CD4-positive, alpha-beta T cell (primary cell): ENCODE results near the gene LHFPL6. TPM values are rescaled to one million over a fixed set of nuclear protein-coding genes. Genes with fewer than 3 reads are reported as not detected.

Source experiments
- ATAC-seq: fragments of 200-7000 bp; cut with Tn5 transposase; one replicate; pipeline ENCODE4 v1.10.0; 2022; ENCODE audit warnings: mild to moderate bottlenecking; ENCODE audit not compliant: poor library complexity
- CTCF ChIA-PET: fragments of 350-600 bp; sonication (Branson Sonifier 250); formaldehyde crosslinking; loops from one replicate; lab custom pipeline; 2021; ENCODE audit warnings: antibody characterized with exemption, inconsistent platforms; lab: Charles Lee
- POLR2A ChIA-PET: fragments of 350-600 bp; sonication (Branson Sonifier 250); formaldehyde crosslinking; loops from one replicate; lab custom pipeline; 2021; ENCODE audit warnings: antibody characterized with exemption, inconsistent platforms; lab: Charles Lee
- DNase-seq, 14 experiments: peaks; one replicate each; pipeline ENCODE4 v3.0.0-alpha.2; 2013 to 2020; ENCODE audit warnings: mixed read lengths in 2 of 14
- H3K27ac ChIP-seq, 2 donors: one replicate each; pipeline versions ENCODE4 v1.5.1 to v1.7.0; 2013; ENCODE audit warnings: low read length in 2 of 2, low read depth in 1 of 2, mild to moderate bottlenecking in 1 of 2
- H3K27me3 ChIP-seq, 2 experiments: 1 replicate in 1 of 2; 2 replicates in 1 of 2; pipeline versions ENCODE4 v1.6.1 to v1.7.0; 2013; ENCODE audit warnings: low read length in 2 of 2, control low read depth in 1 of 2, mild to moderate bottlenecking in 1 of 2, moderate library complexity in 1 of 2; ENCODE audit not compliant: insufficient read depth in 2 of 2, control insufficient read depth in 1 of 2
- H3K36me3 ChIP-seq: one replicate; pipeline ENCODE4 v1.6.1; 2013; ENCODE audit warnings: low read length, control low read depth; ENCODE audit not compliant: insufficient read depth
- H3K4me1 ChIP-seq: one replicate; pipeline ENCODE4 v1.6.1; 2013; ENCODE audit warnings: low read length, control low read depth; ENCODE audit not compliant: insufficient read depth
- H3K4me3 ChIP-seq: one replicate; pipeline ENCODE4 v1.5.1; 2013; ENCODE audit warnings: mild to moderate bottlenecking, low read length, moderate library complexity
- H3K9me3 ChIP-seq, 2 experiments: 1 replicate in 1 of 2; 2 replicates in 1 of 2; pipeline versions ENCODE4 v1.6.1 to v1.7.0; 2013; ENCODE audit warnings: low read length in 2 of 2, mild to moderate bottlenecking in 2 of 2, control low read depth in 1 of 2, moderate library complexity in 1 of 2; ENCODE audit not compliant: control insufficient read depth in 1 of 2, insufficient read depth in 1 of 2
- H3K27ac Mint-ChIP-seq: one replicate; pipeline ENCODE4 v1.8.0; 2020; ENCODE audit warnings: mixed read lengths
- H3K27me3 Mint-ChIP-seq: one replicate; pipeline ENCODE4 v1.8.0; 2021; ENCODE audit warnings: mixed read lengths
- H3K36me3 Mint-ChIP-seq: one replicate; pipeline ENCODE4 v1.8.0; 2021; ENCODE audit warnings: low read depth, mixed read lengths
- H3K4me1 Mint-ChIP-seq: one replicate; pipeline ENCODE4 v1.8.0; 2021; ENCODE audit warnings: low read depth, mixed read lengths
- H3K4me3 Mint-ChIP-seq: one replicate; pipeline ENCODE4 v1.8.0; 2020; ENCODE audit warnings: mild to moderate bottlenecking, mixed read lengths
- H3K9me3 Mint-ChIP-seq: one replicate; pipeline ENCODE4 v1.8.0; 2020; ENCODE audit warnings: mixed read lengths
- CTCF ChIP-seq: fragments of 200-600 bp; IDR thresholded peaks from one replicate; pipeline ENCODE4 v1.8.0; 2022; ENCODE audit warnings: antibody characterized with exemption, mild to moderate bottlenecking
- intact Hi-C, 2 experiments: fragments of 100-400 bp; cut with DNase I in 1 of 2; cut with micrococcal nuclease in 1 of 2; formaldehyde crosslinking; loops; one replicate each; pipeline versions ENCODE4 v1.15.1 to v1.9.0; 2023 to 2025; cut with DNase I, micrococcal nuclease
- total RNA-seq, 174 experiments: library from RNA in 2 of 174; stranded (reverse) in 2 of 174; gene quantifications; one replicate each; pipeline ENCODE4 v1.2.3 and lab custom pipeline; 2021 to 2026

Gene LHFPL6
- total RNA-seq, 2 experiments from 2014 or later, result not detected

GRCh38 chr13:39306639-39307589 is 296.1 kb downstream of the LHFPL6 start:
- TF ChIP-seq CTCF, result no peak
- Mint-ChIP-seq H3K4me1 (no peaks in the 10 kb centered on the region), H3K9me3 (no peaks in the 10 kb centered on the region), H3K27ac (no peak overlapping the region), H3K36me3 (no peaks in the 10 kb centered on the region), H3K4me3 (no peak overlapping the region), H3K27me3 (peaks cover 21% of the 10 kb centered on the region)
- Histone ChIP-seq H3K27ac (no peak overlapping the region), H3K27me3 (no peaks in the 10 kb centered on the region), H3K36me3 (no peaks in the 10 kb centered on the region), H3K9me3 (no peaks in the 10 kb centered on the region), H3K4me1 (no peaks in the 10 kb centered on the region), H3K4me3 (no peak overlapping the region)
- DNase-seq (no peak), ATAC-seq (no peak)
- ChIA-PET POLR2A (no interaction called here), CTCF (no interaction called here)
- intact Hi-C loops, result no loop called here

DNA sequence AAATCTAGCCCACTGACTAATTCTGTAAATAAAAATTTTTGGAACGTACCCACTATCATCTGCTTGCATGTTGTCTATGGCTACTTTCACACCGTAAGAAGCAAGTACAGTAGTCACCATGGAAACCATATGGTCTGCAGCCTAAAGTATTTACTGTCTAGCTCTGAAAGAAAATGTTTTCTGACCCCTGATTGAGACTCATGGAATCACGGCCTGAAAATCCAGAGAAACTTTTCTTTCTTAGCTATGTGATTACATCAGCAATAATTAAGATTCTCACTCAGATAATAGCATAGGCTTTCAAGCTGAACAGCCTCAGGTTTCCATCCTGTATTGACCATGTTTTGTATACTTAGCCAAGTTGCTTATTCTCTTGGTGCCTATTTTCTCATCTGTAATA is 300.2 kb downstream of the LHFPL6 start:
- Histone ChIP-seq H3K4me1 (no peaks in the 10 kb centered on the region), H3K27me3 (no peaks in the 10 kb centered on the region), H3K9me3 (no peaks in the 10 kb centered on the region), H3K4me3 (no peak overlapping the region), H3K36me3 (no peaks in the 10 kb centered on the region), H3K27ac (no peak overlapping the region)
- ChIA-PET CTCF (no interaction called here), POLR2A (no interaction called here)
- no peak for TF ChIP-seq CTCF
- ATAC-seq, result no peak
- no peaks in the 10 kb centered on the region for H3K4me1 Mint-ChIP-seq
- peaks cover 13% of the 10 kb centered on the region for H3K27me3 Mint-ChIP-seq
- intact Hi-C loops, result no loop called here
- H3K9me3 Mint-ChIP-seq, result no peaks in the 10 kb centered on the region
- H3K36me3 Mint-ChIP-seq, result no peaks in the 10 kb centered on the region
- no peak overlapping the region for H3K4me3 Mint-ChIP-seq
- H3K27ac Mint-ChIP-seq, result no peak overlapping the region
- no peak for DNase-seq

GRCh38 chr13:39298951-39299350 is 304.0 kb downstream of the LHFPL6 start:
- no peaks in the 10 kb centered on the region for H3K27me3 ChIP-seq
- ATAC-seq, result no peak
- no peak for DNase-seq
- H3K4me1 Mint-ChIP-seq, result no peaks in the 10 kb centered on the region
- H3K4me1 ChIP-seq, result no peaks in the 10 kb centered on the region
- intact Hi-C loops, result no loop called here
- no peak overlapping the region for H3K4me3 Mint-ChIP-seq
- H3K36me3 Mint-ChIP-seq, result no peaks in the 10 kb centered on the region
- ChIA-PET CTCF (no interaction called here), POLR2A (no interaction called here)
- H3K27ac Mint-ChIP-seq, result no peak overlapping the region
- H3K9me3 ChIP-seq, result peaks cover 0 to 8% of the 10 kb centered on the region in 2 experiments
- no peak for TF ChIP-seq CTCF
- H3K9me3 Mint-ChIP-seq, result no peaks in the 10 kb centered on the region
- H3K36me3 ChIP-seq, result no peaks in the 10 kb centered on the region
- H3K27me3 Mint-ChIP-seq, result peaks cover 8% of the 10 kb centered on the region
- H3K27ac ChIP-seq, result no peak overlapping the region
- H3K4me3 ChIP-seq, result no peak overlapping the region
